EH (cell line): Measurements from ENCODE around the gene MEAK7.
"Not testable (repeated sequence)": the region's sequence is repeated elsewhere in the genome, so short reads cannot be mapped to it uniquely, and the experiment has no call there.

ENCODE experiments used
- DNase-seq: peaks from one replicate; pipeline ENCODE4 v3.0.0-alpha.2; 2015; ENCODE audit warnings: low read depth

The MEAK7 gene

GRCh38 chr16:84532855-84533486 is 28.5 kb upstream of the MEAK7 start:
- DNase-seq, result peak; percentile 45

DNA sequence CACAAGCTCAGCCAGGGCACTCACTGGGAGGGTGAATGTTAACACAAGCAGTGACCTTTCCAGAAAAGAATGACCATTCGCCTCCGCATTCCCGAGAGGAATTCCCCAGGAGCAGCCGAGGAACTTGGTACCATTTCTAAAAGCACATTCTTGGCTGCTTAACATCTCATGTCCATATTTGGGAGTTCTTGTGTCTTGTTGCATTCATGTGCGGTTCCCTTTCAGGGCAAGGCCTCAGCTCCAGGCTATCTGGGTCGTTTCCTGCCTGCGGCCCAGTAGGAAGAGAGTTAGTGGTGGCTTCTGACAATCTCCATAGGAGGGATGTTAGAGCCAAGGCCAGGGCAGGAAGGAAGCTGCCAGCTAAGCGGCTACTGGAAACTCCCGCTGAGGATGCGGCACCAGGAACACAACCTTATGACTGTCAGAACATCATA is 27.8 kb upstream of the MEAK7 start:
- DNase-seq, result peak; percentile 100

DNA sequence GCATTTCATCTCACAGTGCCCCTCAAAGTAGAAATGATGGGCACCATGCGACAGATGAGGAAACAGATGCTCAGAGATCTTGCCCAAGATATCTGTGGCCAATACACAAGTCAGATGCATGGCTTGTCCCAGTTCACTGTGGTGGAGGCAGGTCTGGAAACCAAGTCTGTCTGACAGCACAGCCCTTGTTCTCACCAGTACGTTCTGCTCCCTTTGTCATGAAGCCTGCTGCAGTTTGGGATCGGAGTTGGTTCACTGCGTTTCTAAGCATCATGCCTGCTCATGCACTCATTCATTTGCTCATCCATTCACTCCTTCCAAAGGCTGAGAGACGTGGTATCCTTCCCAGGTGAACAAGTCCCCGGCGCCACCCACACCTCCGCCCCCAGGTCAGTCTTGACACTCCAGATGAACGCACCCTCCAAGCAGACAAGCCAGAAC is 27.2 kb upstream of the MEAK7 start:
- no peak for DNase-seq

- no peak for DNase-seq
These were observed 26.1 kb upstream of the MEAK7 start for GRCh38 chr16:84530590-84530989.

DNA sequence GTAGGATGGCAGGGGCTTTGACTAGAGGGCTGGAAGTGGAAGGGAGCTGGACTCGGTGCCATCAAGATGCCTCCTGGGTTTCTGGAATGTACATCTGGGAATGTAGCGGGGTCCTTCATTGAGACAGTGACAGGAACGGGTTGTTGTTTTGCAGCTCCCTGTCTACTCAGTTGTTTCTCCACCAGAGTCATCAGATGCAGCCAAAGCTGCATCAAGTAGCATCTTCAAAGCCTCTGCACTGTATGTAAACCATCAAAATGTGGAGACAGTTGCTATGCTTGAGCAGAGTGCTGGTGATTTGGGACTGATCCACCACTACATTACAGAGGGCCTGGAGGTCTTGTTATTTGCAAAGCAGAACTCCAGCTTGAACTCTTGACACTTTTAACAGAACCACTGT is 25.1 kb upstream of the MEAK7 start:
- no peak for DNase-seq

- no peak for DNase-seq
These were observed 23.9 kb upstream of the MEAK7 start for GRCh38 chr16:84528322-84528721.

DNA sequence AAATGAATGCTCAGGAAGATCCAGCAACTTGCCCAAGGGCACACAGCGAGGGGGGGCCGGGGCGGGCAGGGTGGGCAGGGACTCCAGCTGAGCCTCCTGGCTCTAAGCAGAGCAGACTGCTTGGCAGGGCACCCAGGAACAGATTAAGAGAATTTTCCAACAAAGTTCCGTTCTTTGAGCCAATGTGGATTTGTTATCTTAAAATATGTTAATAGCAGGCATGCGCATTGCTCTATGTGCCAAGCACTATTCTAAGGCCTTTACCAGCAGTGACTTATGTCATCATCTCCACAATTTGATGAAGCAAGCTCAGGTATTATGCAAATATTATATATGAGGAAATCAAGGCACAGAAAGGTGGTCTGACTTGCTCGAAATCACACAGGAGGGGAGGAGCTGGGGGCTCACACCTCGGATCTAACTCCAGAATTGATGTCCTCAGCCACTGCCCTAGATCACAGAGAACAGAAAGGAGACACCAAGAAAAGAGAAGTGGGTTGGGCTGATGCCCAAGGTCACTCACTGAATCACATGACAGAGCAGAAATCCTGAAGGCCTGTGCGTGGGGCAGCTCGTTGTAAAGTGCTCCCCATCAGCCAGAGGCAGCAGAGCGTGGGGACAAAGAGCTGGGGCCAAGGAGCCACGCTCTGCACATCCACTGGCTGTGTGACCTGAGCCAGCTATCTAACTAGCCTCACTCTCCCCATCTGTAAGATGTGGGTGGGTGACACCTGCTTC is 23.2 kb upstream of the MEAK7 start:
- no peak for DNase-seq

- DNase-seq, result peak; percentile 77
These were observed 22.5 kb upstream of the MEAK7 start for GRCh38 chr16:84526794-84527531.

GRCh38 chr16:84524941-84525581 is 20.6 kb upstream of the MEAK7 start:
- not testable (repeated sequence) for DNase-seq

DNA sequence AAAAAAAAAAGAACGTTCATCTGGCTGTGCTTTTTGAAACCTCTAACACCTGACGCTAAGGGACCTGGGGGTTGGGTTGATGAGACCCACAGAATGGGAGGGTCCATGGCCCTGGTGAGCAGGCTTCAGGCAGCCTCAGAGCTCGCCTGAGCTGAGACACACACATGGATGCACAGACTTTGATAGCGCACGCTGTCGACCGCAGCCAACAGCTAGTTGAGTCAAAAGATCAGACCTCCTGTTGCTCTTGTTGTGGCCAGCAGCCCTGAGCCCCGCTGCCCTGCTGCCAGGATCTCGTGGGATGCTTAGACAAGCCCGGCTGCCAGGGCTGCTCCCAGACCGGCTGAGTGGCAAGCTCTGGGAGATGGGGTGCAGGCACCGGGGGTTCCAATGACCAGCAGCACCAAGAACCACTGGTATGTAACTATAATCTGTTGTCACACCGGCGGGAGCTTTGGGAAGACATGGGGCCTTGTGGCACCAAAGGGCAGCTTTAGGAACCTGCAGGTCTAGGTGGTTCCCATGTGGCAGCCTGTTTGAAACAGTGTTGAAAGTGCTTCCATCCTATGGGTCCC is 20.0 kb upstream of the MEAK7 start:
- no peak for DNase-seq

DNA sequence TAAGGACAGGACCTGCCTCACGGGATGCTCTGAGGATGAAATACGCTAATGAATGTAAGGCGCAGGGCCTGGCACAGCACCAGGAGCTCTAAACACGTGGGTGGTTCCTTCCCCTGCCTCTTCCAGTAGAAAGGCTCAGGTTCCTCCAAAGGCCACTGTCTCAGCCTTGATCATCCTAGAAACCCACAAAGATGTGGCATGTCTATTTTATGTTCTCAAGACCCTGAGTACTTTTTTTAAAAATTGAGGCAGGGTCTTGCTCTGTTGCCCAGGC is 17.0 kb upstream of the MEAK7 start:
- no peak for DNase-seq

DNA sequence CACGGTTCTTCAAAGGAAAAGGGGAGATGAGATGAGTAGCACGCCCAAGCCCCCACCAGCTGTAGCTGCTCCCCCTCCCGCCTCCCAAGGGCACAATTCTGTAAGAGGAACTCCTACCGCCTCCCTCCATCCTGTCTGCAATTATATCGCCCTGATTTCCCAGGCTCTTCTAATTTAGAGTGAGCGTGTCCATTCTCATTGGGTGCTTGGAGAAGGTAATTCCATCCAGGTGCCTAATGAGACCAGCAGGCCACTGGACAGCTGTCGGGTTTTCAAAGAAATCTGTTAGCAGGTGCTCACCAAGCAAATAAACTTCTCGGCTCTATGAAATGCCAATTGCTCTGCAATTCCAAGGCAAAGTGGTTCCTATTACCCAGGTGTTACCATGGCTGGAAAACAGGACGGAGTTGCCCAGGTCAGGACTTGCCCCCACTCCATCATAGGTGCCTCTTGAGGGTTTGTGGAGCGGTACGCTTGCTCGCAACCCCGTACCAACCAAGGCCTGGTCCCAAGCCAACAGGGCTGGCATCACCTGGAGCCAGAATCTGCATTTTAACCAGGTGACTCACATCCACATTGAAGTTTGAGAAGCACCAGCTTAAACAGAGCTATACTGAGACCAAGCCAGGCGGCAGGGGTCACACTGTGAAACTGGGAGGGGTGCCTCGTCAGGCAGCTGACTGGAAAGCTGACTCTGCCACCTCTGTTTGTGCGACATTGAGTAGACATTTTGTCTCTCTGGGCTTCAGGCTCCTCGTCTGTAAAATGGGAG is 16.5 kb upstream of the MEAK7 start:
- no peak for DNase-seq

DNA sequence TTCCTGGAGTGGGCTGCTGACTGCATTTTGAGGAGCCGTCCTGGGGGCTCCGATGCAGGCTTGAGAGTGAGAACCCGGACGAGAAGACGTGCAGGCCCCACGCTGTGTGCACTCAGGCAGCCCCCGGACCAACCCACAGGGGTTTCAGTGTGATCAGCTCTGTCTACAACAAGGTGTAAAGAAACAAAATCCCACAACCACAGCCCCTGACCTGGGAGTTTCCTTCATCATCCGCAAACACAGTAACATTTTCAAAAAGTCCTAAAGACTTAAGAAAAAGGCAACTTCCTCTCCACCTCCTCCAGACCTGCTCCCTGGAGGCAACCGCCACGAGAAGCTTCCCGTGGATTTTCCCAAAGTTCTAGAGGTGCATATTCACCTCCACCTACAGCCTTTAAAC is 15.4 kb upstream of the MEAK7 start:
- no peak for DNase-seq

DNA sequence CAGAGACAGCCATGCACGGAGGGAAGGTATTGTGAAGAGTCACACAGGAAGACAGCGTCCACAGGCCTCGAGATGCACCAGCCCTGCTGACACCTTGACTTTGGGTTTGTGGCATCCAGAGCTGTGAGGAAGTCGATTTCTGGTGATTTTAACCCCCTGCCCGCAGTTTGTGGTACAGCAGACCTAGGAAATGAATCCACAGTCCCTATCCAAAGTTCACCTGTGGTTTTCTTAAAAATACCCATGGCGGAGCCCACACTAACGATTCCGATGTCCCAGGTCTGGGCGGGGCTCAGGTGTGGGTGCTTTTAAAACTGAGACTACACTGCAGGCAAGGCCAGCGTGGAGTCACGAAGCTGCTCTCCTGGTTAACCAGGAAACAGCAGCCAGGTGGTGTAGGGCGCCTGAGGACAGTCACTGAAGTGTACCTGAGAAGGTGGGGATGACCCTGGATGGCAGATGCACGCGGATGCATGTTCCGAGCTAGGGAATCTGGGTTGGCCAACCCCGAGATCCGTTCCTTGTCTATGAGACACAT is 14.4 kb upstream of the MEAK7 start:
- no peak for DNase-seq

DNA sequence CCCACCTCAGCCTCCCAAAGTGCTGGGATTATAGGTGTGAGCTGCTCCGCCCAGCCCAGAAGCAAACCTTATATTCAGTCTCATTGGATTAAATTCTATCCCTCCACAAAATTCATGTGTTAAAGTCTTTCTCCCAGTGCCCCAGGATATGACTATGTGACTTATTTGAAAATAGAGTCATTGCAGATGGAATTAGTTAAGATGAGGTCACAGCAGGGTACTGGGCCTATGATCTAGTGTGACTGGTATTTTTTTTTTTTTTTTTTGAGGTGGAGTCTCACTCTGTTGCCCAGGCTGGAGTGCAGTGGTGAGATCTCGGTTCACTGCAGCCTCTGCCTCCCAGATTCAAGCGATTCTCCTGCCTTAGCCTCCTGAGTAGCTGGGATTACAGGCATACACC is 13.8 kb upstream of the MEAK7 start:
- DNase-seq, result peak; percentile 91

DNA sequence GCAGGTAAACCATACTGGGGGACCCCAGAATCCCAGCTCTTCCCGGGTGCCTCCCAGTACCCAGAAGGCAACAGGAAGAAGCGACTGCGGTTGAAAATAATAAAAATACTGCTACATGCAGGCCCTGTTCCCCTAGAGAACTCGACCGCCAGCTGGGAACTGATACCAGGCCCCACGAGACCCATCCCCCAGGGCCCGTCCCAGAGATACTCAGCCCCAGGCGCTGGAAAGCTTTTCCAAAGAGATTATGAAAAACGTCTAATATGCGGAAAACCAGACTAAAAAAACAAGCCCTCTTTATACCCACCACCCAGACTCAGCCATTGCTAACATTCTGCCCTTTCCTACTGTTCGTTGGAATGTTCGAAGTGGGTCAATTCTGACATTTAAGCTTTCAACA is 12.9 kb upstream of the MEAK7 start:
- no peak for DNase-seq

GRCh38 chr16:84514874-84515835 is 10.7 kb upstream of the MEAK7 start:
- DNase-seq, result no peak

- no peak for DNase-seq
These were observed 9.9 kb upstream of the MEAK7 start for GRCh38 chr16:84514295-84514873.

DNA sequence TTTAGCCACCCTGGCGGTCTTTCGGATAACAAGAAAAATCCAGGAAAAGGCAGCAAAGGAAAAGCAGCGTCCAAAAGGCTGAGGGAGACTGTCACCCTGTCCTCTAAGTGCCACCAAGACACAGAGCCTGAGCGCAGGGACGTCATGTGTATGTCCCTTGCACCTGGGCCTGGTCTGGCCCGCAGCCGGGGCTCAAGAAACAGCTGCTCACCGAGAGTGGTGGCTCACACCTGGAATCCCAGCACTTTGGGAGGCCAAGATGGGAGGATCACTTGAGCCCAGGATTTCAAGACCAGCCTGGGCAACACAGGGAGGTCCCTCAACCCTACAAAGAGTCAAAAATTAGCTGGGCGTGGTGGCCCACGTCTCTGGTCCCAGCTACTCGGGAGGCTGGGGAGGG is 9.2 kb upstream of the MEAK7 start:
- no peak for DNase-seq

- DNase-seq, result peak; percentile 91
These were observed 8.7 kb upstream of the MEAK7 start for GRCh38 chr16:84513123-84513522.
